ENCODE data around the gene MTG2.

GRCh38 chr20:62241506-62241905, 58.7 kb downstream of the MTG2 start:
- TF ChIP-seq RXRA (IDR thresholded peaks at IDR 0.05; ENCODE audit: insufficient read depth, low read depth, low read length) (no peak), KDM1A (IDR thresholded peaks at IDR 0.05; ENCODE audit: borderline replicate concordance, low read length) (no peak)
